T-helper 2 cell treated with Interferon-gamma antibody and Interleukin-4, amounts not matched to agents 5 μg/mL and 100 μg/mL, for 36 hours (primary cell): Measurements from ENCODE around the gene SDE2.
"Not testable (repeated sequence)": the region's sequence is repeated elsewhere in the genome, so short reads cannot be mapped to it uniquely, and the experiment has no call there.

Experiments used
- DNase-seq: peaks from one replicate; pipeline ENCODE4 v3.0.0; 2021; ENCODE audit warnings: low spot score
- H3K27ac Mint-ChIP-seq: one replicate; pipeline ENCODE4 v1.8.0; 2021; ENCODE audit warnings: mild to moderate bottlenecking, mixed read lengths
- H3K27me3 Mint-ChIP-seq: one replicate; pipeline ENCODE4 v1.8.0; 2021; ENCODE audit warnings: low read depth, mixed read lengths
- H3K36me3 Mint-ChIP-seq: one replicate; pipeline ENCODE4 v1.8.0; 2021; ENCODE audit warnings: low read depth, mixed read lengths
- H3K4me1 Mint-ChIP-seq: one replicate; pipeline ENCODE4 v1.8.0; 2021; ENCODE audit warnings: low read depth, mixed read lengths
- H3K4me3 Mint-ChIP-seq: one replicate; pipeline ENCODE4 v1.8.0; 2022; ENCODE audit warnings: mild to moderate bottlenecking, moderate library complexity, mixed read lengths
- H3K9me3 Mint-ChIP-seq: one replicate; pipeline ENCODE4 v1.8.0; 2021; ENCODE audit warnings: mixed read lengths

SDE2 gene

GRCh38 chr1:226001088-226001487, 1.9 kb upstream of the SDE2 start:
- no peak for DNase-seq
- H3K27ac Mint-ChIP-seq: peak overlapping the region; percentile 100
- peaks cover 43% of the 10 kb centered on the region for H3K4me1 Mint-ChIP-seq
- H3K4me3 Mint-ChIP-seq: peak overlapping the region; percentile 25
- H3K9me3 Mint-ChIP-seq: no peaks in the 10 kb centered on the region
- peaks cover 10% of the 10 kb centered on the region for H3K36me3 Mint-ChIP-seq
- H3K27me3 Mint-ChIP-seq: no peaks in the 10 kb centered on the region

- Mint-ChIP-seq H3K4me1 (peaks cover 47% of the 10 kb centered on the region), H3K4me3 (peak overlapping the region; percentile 100), H3K27ac (peak overlapping the region; percentile 100), H3K36me3 (peaks cover 12% of the 10 kb centered on the region)
- H3K27me3 Mint-ChIP-seq, H3K9me3 Mint-ChIP-seq, DNase-seq: not testable (repeated sequence)
These were observed 1.4 kb upstream of the SDE2 start for GRCh38 chr1:226000493-226001081.

GRCh38 chr1:225999912-226000337, 782 bp upstream of the SDE2 start:
- Mint-ChIP-seq H3K4me1 (peaks cover 49% of the 10 kb centered on the region), H3K4me3 (peak overlapping the region; percentile 100), H3K27ac (peak overlapping the region; percentile 100), H3K36me3 (peaks cover 12% of the 10 kb centered on the region), H3K27me3 (no peaks in the 10 kb centered on the region), H3K9me3 (no peaks in the 10 kb centered on the region)
- DNase-seq: no peak

GRCh38 chr1:225998560-225999226, 450 bp downstream of the SDE2 start:
- Mint-ChIP-seq H3K4me3 (peak overlapping the region; percentile 100), H3K36me3 (peaks cover 21% of the 10 kb centered on the region), H3K4me1 (peaks cover 50% of the 10 kb centered on the region), H3K9me3 (no peaks in the 10 kb centered on the region), H3K27me3 (no peaks in the 10 kb centered on the region), H3K27ac (peak overlapping the region; percentile 100)
- no peak for DNase-seq

- Mint-ChIP-seq H3K4me1 (peaks cover 41% of the 10 kb centered on the region), H3K9me3 (no peaks in the 10 kb centered on the region), H3K4me3 (peak overlapping the region; percentile 100), H3K27me3 (no peaks in the 10 kb centered on the region), H3K27ac (peak overlapping the region; percentile 82), H3K36me3 (peaks cover 27% of the 10 kb centered on the region)
- no peak for DNase-seq
These were observed 2.1 kb downstream of the SDE2 start for GRCh38 chr1:225996946-225997545.

GRCh38 chr1:225995919-225996864, 3.0 kb downstream of the SDE2 start:
- Mint-ChIP-seq H3K4me1 (peaks cover 40% of the 10 kb centered on the region), H3K9me3 (no peaks in the 10 kb centered on the region), H3K27me3 (no peaks in the 10 kb centered on the region), H3K27ac (peak overlapping the region; percentile 82), H3K4me3 (peak overlapping the region; percentile 71), H3K36me3 (peaks cover 35% of the 10 kb centered on the region)
- DNase-seq: no peak

GRCh38 chr1:225990705-225991464, 8.3 kb downstream of the SDE2 start:
- Mint-ChIP-seq H3K4me1 (peaks cover 31% of the 10 kb centered on the region), H3K9me3 (no peaks in the 10 kb centered on the region), H3K27me3 (no peaks in the 10 kb centered on the region), H3K27ac (peak overlapping the region; percentile 72), H3K4me3 (peak overlapping the region; percentile 14), H3K36me3 (peaks cover 50% of the 10 kb centered on the region)
- no peak for DNase-seq

- no peak overlapping the region for H3K4me3 Mint-ChIP-seq
- no peaks in the 10 kb centered on the region for H3K9me3 Mint-ChIP-seq
- peaks cover 20% of the 10 kb centered on the region for H3K4me1 Mint-ChIP-seq
- no peak for DNase-seq
- H3K27me3 Mint-ChIP-seq: no peaks in the 10 kb centered on the region
- H3K36me3 Mint-ChIP-seq: peaks cover 56% of the 10 kb centered on the region
- H3K27ac Mint-ChIP-seq: no peak overlapping the region
These were observed 11.4 kb downstream of the SDE2 start for GRCh38 chr1:225987491-225988316.

- Mint-ChIP-seq H3K27me3 (no peaks in the 10 kb centered on the region), H3K9me3 (peaks cover 8% of the 10 kb centered on the region), H3K4me3 (no peak overlapping the region), H3K4me1 (peaks cover 3% of the 10 kb centered on the region), H3K27ac (no peak overlapping the region), H3K36me3 (peaks cover 46% of the 10 kb centered on the region)
- DNase-seq: no peak
These were observed 17.4 kb downstream of the SDE2 start for GRCh38 chr1:225981714-225982113.

GRCh38 chr1:225980005-225980836, 18.9 kb downstream of the SDE2 start:
- H3K4me1 Mint-ChIP-seq: peaks cover 6% of the 10 kb centered on the region
- H3K27ac Mint-ChIP-seq: no peak overlapping the region

GRCh38 chr1:225979421-225979820, 19.7 kb downstream of the SDE2 start:
- Mint-ChIP-seq H3K4me3 (no peak overlapping the region), H3K27ac (no peak overlapping the region), H3K4me1 (peaks cover 6% of the 10 kb centered on the region), H3K9me3 (peaks cover 8% of the 10 kb centered on the region), H3K36me3 (peaks cover 33% of the 10 kb centered on the region), H3K27me3 (no peaks in the 10 kb centered on the region)
- no peak for DNase-seq

More at GRCh38 chr1:225980005-225980836, 18.9 kb downstream of the SDE2 start:
- no peak for DNase-seq
- Mint-ChIP-seq H3K36me3 (peaks cover 36% of the 10 kb centered on the region), H3K4me3 (no peak overlapping the region), H3K27me3 (no peaks in the 10 kb centered on the region), H3K9me3 (peaks cover 8% of the 10 kb centered on the region)
